ENCODE results near the gene TTYH2.

DNA sequence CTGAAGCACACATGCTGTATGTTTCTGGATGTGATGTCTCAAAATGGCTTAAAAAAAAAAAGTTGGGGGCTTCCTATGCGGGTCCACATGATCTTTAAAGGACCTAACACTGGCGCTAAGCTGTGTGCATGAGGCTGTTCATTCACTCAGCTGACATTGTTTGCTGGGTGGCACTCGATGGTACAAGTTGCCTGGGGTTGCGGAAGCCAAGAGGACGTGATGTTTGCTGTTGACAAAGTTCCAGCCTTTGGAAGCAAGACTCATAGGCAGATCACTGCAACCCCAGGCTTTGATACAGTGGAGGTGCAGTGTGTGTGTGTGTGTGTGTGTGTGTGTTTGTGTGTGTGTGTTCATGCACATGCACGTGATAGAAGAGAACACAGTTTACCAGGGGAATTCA is 31.2 kb downstream of the TTYH2 start:
- TF ChIP-seq, protein P1, sequence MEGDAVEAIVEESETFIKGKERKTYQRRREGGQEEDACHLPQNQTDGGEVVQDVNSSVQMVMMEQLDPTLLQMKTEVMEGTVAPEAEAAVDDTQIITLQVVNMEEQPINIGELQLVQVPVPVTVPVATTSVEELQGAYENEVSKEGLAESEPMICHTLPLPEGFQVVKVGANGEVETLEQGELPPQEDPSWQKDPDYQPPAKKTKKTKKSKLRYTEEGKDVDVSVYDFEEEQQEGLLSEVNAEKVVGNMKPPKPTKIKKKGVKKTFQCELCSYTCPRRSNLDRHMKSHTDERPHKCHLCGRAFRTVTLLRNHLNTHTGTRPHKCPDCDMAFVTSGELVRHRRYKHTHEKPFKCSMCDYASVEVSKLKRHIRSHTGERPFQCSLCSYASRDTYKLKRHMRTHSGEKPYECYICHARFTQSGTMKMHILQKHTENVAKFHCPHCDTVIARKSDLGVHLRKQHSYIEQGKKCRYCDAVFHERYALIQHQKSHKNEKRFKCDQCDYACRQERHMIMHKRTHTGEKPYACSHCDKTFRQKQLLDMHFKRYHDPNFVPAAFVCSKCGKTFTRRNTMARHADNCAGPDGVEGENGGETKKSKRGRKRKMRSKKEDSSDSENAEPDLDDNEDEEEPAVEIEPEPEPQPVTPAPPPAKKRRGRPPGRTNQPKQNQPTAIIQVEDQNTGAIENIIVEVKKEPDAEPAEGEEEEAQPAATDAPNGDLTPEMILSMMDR (IDR thresholded peaks at IDR 0.05 in 8 of 11, conservative IDR thresholded peaks at IDR 0.05 in 3 of 11): no peak
- no peak for TF ChIP-seq POLR2AphosphoS5 (IDR thresholded peaks at IDR 0.05)
